NCI-H128 (cell line): Measurements from ENCODE around the gene IL1RL2.

Experiments used
- DNase-seq: peaks from one replicate; lab custom pipeline; 2025; ENCODE audit not compliant: unreplicated experiment; lab: John Stamatoyannopoulos, UW

Gene IL1RL2

GRCh38 chr2:102186791-102187495 is at the start of gene IL1RL2:
Gene IL1RL2, plus strand, starts transcription at chr2:102187023. Its CDS starts 845 bp downstream, at chr2:102187868.
- no peak for DNase-seq

GRCh38 chr2:102137138-102137537 is 49.7 kb upstream of the IL1RL2 start:
- no peak for DNase-seq

GRCh38 chr2:102138331-102138730 is 48.5 kb upstream of the IL1RL2 start:
- DNase-seq, result no peak

DNA sequence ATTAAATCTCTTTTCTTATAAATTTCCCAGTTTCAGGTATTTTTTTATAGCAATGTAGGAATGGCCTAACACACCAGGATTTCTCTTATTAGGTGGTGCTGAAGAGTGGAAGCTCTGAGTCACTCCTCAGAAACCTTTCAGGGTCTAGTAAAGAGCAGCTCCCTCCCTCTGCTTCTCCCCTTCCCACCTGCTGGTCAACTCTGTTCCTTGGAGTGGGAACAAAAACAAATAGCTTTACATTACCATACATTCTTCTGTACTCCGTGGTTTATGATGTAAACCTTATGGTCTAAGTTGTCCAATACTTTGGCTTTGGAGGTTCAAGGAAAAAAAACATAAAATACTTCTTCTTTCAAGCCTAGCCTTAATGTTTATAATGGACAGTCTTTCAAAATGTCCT is 47.0 kb upstream of the IL1RL2 start:
- no peak for DNase-seq

DNA sequence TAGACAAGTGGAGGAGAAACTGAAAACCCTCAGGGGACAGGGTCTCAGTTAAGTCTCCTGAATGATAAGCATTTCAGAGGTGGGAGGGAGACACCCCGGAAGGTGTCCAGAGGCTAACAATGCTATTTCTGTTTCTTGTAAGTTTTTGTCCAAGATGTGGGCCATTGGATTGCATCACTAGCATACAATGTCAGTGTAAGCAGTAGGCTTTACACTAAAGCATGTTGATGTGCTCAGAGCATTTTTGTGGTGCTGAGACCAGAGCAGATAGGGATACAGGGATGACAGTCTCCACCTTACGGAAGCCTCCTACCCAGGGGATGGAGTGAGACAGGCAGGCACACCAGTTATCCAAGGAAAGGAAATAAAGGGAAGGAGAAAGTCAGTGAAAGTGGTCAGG is 46.4 kb upstream of the IL1RL2 start:
- no peak for DNase-seq

GRCh38 chr2:102141011-102141943 is 45.5 kb upstream of the IL1RL2 start:
- no peak for DNase-seq

- no peak for DNase-seq
Observed at GRCh38 chr2:102141970-102142828, 44.6 kb upstream of the IL1RL2 start, which contains the start of gene IL1R1. Gene IL1R1, plus strand, starts transcription at chr2:102142746. Its CDS starts 14,979 bp downstream, at chr2:102157725.

- no peak for DNase-seq
Observed at GRCh38 chr2:102142829-102143449, 43.9 kb upstream of the IL1RL2 start.

DNA sequence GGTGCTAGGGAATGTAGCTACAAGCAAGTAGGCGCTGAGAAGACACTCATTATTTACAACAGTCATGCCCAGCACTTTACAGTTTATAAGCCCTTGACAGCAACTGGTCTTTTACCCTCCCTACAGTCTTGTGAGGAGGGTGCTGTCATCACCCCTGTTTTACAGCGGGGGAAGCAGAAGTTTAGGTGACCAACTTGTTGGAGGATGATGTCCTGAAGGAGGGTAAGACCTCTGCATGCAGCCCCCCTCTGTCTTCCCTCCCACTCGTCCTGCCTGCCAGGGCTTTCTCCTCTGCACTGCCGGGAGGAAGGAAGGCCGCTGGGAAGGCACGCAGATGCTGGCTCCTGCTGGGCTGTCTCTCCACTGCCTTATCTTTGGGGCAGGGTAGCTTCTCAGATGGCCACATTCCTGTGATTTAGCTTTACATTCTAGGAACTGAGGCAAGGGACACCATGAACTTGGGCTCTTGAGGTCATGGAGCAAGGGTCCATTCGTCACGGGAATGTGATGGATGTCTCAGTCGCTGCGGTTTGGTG is 43.3 kb upstream of the IL1RL2 start:
- no peak for DNase-seq

DNA sequence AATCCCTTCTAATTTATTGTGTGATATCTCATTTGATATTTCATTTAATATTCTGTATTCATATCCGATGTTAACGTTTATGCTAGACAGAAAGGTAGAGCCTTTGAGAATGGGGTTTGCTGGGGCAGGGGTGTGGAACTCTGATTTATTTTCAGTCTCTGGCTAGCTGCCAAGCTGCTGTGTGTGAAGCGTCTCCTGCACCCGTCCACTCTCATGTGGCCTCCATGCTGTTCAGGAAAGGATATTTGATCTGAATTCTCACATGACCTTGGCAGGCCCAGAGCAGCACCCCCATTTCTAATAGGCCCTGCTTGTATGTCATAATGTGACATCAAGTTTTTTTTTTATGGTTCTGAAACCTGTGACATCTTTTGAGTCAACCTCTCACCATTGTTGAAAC is 42.7 kb upstream of the IL1RL2 start:
- DNase-seq, result no peak

- no peak for DNase-seq
Observed at GRCh38 chr2:102145107-102145506, 41.7 kb upstream of the IL1RL2 start.

GRCh38 chr2:102145934-102146333 is 40.9 kb upstream of the IL1RL2 start:
- no peak for DNase-seq

DNA sequence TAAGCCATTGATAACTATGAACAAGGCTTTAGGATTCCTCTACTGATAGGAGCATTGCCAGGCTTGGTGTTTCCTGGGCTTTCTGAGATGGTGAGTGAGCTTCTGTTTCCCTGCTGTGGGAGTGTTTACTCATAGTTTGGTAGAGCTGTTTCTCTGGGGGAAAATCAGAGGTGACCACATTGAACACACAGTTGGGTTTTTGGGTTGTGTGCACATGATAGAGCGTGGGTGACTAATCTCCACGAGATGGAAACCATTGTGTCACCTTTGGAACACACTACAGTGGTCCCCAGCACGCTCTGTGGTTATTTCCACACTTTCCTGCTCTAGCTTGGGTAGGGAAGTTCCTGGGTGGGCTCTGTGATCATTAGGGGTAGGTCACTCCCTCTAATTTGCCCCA is 38.9 kb upstream of the IL1RL2 start:
- no peak for DNase-seq

- DNase-seq, result no peak
Observed at GRCh38 chr2:102149243-102149642, 37.6 kb upstream of the IL1RL2 start.

DNA sequence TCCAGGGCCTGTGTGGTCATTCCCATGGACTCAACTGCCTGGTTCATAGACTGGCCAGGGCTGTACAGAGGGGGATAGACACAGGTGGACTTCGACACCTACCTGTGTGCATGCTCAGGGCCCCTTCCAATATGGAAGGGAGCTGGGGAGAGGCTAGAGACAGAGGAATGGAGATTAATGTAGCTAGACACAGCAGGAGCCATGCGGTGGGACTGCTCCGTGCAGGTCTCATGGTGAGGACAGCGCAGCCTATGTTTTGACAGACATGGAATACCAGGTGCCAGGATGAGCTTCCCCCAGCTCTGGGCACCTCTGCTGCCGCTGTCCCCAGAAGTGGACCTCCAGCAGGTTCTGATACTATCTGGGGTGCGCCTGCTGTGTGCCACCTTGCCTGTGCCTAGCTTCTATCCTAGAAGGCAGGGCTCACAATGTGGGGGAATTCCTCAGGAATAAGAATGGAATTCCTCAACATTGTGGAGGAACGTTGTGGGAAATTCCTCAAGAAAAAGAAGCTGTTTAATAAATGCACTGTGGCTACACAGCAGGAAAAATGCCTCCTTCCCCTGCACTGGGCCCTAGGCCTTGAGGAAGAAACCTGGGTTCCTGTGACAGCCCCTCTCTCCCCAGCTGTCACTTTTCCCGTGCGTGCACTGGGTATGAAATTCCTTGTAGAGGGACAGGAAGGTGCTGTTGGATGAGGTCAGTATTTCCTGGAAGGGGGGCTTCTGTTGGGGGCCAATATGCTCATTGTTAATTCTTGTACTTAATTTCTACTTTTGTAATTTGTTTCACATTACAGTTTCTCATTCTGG is 37.0 kb upstream of the IL1RL2 start:
- DNase-seq, result no peak

- DNase-seq, result no peak
Observed at GRCh38 chr2:102154364-102154763, 32.5 kb upstream of the IL1RL2 start.

DNA sequence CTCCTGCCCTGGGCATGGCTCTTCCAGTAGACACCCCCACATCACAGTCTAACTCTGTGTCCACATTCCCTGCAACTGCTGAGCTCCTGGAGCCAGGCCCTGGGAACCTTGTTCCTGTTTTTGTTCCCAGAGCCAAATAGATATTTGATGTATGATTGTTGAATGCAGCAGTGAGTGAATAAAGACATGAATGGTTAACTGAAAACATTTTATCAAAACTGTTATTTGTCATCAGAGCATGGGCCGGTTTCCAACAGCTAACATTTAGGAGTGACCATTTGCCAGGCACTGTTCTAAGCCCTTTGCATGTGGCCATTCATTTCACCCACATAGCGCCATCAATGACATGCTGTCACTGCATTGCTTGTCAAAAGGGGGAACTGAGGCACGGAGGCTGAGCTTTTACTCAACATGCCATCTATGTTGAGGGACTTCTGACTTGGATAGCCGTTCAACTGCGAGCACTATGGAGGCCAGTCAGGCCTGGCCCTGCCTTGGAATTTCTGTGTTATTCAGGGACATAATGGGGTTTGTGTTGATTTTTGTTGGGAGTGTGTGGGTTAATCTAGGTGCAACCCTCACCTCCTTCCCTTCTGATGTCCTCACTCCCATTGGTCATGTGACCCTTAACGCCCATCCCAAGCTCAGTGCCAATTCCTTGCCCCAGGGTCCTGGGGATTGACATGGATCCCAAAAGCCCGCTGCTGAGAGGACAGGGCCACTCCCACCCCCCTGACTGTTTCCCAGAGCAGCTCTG is 31.7 kb upstream of the IL1RL2 start:
- DNase-seq, result no peak

GRCh38 chr2:102155703-102156515 is 30.9 kb upstream of the IL1RL2 start:
- no peak for DNase-seq
